NCI-H2196 treated with DMSO at 0.1 percent for 48 hours (cell line): Measurements from ENCODE around the gene PLD1.

Experiments
- DNase-seq: peaks from one replicate; lab custom pipeline; 2025; ENCODE audit not compliant: unreplicated experiment; lab: John Stamatoyannopoulos, UW

The PLD1 gene

DNA sequence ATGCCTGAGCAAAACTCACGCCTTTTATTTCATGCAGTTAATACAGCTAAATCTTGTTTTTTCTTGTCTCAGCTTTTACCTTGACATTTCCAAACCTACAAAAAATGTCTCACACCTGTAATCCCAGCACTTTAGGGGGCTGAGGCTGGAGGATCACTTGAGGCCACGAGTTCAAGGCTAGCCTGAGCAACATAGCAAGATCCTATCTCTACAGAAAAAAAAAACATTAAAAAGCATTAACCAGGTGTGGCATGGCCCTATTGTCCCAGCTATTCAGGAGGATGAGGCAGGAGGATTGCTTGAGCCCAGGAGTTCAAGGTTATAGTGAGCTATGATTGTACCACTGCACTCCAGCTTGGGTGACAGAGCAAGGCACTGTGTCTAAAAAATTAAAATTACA is 29.0 kb upstream of the PLD1 start:
- no peak for DNase-seq

DNA sequence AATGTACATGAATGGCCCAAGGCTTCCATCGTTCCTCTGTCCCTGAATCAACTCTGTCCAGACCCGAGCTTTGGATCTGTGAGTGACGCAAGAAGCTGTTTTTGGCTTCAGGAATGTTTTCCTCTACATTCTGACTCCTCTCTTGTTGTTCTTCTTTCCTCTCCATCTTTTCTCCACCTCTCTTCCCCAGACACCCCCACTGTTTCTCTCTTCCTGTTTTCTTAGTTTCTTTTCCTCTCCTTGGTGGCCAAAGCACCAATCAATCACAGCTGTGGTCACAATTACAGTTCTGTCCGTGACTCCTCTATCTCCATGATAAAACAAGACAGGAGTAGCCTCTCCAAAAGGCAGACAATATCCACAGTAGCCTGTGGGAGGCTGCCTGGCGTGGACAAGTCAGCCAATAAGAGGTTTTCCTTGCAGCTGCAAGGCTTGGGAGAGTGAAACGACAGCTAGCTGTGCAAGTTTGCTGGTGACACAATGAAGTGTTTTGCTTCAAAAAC is 28.0 kb upstream of the PLD1 start:
- DNase-seq, result no peak

DNA sequence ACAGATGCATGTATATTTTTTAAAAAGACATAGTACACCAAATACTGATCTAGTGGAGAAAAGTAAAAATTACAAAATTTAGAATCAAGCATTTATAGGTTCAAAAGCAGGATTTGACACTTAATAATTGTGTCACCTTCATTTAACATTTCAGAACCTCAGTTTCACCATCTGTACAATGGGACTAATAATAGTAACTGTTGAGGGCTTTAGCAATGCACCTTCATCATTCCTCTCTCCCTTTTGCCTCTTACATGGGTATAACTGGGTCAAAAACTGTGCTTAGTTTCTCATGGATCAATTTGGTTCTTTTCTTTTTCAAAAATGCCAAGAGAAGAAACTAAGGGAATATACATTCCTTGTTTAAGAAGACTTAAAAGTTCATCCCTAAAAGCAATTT is 27.4 kb upstream of the PLD1 start:
- no peak for DNase-seq

DNA sequence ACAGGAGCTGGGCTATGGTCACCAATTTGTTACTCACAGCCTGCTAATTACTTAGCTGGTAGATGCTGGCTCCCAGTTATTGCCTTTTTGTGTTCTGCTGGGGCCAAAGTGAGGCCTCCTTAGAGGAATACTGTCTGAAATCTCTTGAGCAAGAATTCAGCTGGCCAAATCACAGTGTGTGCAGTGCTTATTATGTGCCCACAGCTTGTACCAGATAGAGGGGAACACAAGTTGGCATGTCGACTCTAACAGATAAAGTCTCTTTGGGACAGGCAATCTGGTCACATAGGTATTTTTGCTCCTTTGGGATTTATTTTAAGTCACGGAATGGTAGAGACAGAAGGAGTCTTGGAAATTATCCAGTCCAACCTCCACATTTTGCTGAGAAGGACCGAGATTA is 26.6 kb upstream of the PLD1 start:
- no peak for DNase-seq

DNA sequence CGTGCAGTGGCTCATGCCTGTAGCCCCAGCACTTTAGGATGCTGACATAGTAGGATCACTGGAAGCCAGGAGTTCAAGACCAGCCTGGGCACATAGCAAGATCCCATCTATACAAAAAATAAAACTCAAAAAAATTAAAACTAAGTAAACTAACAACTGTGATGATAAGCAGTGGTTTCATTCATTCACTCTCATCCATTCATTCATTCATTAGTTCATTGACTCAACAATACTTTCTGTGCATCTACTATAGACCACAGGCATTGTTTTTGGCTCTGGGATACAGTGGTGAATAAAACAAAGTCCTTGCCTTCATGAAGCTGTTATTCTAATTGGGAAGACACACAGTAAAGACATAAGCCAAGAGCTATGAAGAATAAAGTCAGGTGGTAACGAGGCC is 25.3 kb upstream of the PLD1 start:
- DNase-seq, result no peak

DNA sequence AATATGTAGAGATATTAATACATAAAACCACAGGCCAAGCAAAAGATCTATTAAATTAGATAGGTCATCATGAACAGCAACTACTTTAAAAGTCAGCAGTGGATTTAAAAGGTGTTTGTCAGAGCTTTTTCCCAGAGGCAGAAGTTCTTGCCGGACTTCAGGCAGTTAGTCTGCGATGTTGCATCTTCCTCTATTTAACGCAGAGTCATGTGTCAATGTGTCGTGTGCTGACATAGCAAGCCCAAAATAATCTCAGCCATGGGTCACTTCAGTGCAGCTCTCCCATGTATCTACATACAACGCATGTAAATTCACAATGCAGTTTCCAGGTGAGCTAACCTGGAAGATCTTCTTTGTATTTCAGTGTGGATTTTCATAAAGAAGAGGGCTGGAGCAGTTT is 24.8 kb upstream of the PLD1 start:
- no peak for DNase-seq

DNA sequence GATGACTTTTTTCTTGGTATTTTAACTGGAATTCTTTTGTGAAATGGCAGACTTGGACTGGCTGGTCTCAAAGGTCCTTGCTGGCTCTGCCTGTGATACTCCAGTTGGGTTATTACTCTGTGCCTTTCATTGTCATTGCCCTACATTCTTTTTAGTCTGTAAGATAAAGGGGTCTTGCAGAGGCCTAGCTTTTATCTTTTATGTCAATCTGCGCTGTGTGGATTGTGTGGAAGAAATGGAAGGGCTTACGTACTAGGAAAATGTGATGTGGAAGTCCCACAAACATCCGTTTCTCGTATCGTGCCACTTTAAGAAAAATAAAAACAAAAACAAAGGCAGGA is 24.1 kb upstream of the PLD1 start:
- DNase-seq, result no peak

DNA sequence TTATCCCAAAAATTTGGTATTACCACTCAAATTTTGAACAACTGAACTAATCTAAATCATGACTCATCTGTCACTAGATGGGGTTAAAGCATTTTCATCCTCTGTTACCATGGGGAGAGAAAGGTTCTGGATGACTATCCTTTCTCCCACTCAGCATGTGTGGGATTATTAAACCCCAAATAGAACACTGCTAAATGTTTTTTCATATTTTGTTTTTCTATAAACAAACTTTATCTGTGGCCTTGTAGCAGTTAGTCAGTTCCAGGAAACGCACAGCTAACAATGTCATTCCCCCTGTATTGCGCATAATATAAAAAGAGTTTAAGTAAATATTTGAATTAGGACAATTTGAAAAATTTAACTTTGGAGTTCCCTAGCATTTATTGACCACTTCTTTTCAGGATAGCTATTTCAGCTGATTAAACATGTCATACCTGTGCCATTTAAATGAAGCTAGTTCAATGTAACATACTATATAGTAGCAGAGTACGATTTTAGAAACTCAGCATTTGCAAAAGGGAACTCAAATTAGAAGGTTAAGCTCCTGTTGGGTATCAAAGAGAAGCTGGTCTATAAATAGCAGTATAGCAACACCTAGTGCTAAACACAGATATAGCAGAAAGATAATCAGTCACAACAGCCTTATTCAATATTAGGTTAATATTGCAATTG is 23.6 kb upstream of the PLD1 start:
- peak; percentile 61 for DNase-seq

DNA sequence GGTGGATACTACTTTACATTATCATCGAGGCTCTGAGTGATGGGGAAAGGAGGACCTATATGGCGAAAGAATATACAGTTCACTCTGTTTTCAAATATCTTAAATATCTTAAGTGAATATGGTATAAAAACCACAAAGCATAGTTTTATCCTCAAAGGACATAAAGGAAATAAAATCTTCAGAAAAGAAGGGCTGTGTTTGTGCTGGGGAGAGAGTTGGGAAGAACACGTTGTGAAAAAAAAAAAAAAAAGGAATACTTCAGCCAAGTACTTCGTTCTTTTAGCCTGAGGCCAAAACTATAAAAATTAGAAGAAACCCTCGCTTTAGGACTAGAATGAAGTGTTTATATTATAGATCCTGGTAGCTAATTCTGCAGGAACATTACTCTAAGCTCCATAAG is 22.7 kb upstream of the PLD1 start:
- DNase-seq, result no peak

DNA sequence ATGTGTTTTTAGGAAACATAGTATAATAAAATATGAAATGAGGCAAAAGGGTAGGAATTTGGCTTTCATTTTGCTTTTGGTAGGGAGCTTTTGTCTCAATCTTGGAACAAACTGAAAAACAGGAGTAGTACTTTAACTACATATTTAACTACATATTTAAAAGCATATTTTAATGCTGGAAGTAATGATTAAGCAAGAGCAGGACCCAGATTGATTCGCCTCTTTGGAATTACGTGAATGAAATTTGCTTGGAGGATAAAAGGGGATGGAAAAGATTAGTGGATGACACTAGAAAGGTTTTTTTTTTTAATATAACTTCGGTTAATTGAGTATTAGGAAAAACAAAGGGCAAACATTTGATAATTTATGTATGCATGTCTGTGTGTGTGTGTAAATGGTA is 21.7 kb upstream of the PLD1 start:
- DNase-seq, result no peak

DNA sequence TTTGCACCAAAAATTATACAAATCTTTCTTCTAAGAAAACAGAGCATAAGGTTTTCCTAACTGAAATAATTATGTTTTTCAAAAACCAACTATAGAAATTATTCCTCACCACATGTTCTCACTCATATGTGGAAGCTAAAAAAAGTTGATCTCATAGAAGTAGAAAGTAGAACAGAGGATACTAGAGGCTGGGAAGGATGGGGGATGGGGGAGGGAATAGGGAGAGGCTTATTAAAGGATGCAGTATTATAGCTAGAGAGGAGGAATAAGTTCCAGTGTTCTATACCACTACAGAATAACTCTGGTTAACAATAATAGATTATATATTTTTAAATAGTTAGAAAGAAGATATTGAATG is 20.2 kb upstream of the PLD1 start:
- DNase-seq, result no peak

DNA sequence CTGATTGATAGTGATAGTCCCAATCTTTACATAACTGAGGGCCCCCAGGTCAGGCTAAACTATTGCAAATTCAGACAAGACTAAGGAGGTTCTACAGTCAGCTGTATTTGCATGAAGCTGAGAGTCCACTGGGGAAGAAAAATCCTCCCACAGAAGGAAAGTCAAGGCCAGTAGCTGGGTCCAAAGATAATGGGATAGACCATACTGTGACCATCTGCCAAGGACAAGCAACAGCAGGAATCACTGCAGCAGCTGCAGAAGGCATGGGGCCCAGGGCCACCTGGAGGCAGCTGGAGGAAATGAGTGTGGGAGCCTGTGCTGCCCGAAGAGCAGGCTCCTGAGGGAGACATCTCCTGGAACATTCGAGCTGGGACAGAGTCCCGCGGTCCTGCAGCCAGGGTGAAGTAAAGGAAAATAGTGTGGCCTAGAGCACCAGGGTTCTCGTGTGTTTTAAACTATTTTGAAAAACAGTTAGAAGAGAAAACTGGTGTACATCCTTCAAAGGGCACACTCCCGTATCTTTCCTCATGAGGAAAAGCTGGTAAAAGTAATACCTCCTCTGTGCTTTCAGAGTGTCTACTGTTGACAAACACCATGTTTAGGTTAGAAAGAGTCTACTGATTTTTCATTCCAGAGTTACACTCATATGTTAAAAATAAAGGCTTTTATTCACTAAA is 19.7 kb upstream of the PLD1 start:
- peak; percentile 33 for DNase-seq

DNA sequence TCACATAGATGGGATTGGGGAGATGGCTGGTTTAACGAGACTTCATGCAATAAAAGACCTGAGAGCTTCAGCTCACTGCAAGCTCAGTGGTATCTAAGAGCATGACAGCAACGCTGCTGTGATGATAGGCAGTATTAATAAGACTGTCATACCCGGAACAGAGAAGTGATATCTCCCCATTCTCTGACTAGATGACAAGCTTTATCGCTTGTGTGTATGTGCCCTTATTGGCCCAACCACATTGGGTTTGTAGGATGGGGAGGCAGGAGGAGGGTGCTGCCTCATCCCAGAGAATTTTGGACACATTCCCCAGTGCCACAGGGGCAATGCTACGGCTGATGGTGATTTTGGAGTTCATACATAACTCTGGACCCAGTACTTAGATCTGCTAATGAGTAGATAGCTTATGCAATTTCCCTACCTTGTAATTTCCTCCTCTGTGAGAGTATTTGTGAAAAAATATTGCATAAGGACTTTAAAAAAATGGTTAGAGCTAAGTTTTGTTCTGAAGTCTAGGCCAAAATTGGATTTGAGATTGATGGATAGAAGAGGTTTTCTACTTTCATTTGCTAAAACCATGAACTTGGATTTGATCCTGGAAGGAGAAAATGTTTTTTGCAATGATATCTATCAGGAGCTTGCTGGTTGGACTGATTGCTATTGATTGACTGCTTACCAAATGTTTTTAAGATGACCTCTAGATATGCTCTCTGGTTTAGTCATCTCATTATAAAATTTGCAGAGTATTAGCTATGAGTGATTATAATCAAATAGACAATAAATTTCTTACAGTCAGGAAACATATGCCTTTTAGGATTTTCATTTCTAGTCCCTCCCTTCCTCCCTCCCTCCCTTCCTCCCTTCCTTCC is 18.9 kb upstream of the PLD1 start:
- DNase-seq, result no peak

DNA sequence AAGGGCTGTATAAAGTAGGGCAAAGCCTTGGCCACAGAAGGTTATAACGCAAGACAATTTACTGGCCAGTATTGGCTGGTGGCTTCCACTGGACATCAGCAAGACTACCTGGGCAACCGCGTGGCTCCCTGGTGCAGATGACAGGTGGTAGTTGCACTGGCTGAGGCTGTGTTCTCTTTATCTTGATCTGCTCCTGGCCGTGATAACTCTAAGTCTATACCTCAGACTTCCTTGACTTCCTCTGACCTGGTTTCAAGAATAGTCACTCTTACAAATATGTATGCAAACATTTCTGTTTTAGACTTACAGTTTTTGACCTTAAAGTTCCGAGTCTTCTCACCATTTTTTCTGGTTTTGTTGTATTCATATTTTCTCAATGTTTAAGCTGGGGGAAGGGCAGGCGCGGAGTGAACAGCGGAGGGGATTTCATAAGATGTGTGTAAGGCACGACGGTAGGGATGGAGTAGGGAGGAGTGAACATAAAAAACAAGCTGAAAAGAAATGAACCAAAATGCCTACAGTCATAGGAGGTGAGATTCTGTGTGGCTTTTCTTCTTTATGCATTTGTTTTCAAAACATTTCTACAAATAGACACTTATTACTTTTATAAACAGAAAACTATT is 17.7 kb upstream of the PLD1 start:
- DNase-seq, result no peak

DNA sequence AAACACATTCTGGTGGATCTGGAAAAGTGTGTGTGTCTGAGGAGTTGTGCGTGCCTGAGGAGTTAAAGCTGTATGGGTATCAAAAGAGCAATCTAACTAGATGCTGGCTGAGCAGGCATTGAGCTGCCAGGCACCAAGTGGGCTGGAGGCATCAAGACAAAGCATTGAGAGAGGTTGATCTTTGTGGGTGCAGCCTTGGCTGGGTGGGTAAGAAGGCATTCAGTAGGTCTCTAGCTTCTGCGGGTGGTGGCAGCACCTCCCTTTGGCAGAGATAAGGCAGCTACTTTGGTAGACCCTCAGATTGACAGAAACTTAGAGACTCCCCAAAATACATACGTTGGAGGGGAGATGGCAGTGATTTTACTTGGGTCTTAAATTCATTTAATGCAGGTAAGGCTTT is 17.1 kb upstream of the PLD1 start:
- no peak for DNase-seq

DNA sequence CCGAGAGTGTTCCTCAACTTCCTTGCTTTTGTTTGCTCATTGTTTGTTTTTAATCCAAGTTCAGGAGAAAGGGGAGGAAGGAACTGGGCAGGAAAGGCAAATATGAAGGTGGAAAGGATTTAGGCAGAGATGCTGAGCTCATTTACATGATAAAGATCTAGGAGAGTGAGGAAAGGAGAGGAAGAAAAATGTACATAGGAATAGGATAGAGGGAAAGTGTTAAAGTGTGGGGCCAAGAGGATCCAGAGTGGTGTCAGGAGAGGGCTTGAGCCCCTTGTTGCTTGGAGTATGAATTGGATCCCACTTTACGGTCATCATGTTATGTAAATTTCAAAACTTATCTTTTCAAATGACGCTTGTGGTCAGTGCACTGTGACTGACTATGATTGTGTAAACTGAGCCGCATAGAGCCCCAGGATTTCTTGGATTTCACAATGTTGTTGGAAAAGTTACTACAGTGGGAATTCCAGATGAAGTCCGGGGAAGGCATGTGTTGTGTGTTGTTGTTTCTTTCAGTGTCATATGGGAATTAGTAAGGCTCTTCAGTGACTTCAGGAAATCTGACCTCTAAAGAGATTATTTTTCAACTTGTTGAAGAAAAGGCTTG is 15.0 kb upstream of the PLD1 start:
- DNase-seq, result no peak

DNA sequence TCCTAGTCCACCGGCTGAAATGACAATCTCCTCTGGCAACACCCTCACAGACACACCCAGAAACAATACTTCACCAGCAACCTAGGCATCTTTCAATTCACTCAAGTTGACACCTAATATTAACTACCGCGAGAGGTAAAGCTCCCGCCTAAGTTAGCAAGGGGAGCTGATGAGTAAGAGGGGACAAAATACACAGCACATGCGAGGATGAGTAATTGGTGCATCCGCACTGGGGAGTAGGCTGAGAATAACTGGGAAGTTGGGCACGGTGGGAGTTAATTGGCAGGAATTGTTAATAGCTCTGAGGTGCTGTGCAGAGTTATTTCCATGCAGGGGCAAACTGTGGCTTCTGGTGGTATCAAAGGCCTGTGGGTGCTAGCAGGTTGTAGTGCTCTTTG is 14.5 kb upstream of the PLD1 start:
- no peak for DNase-seq

DNA sequence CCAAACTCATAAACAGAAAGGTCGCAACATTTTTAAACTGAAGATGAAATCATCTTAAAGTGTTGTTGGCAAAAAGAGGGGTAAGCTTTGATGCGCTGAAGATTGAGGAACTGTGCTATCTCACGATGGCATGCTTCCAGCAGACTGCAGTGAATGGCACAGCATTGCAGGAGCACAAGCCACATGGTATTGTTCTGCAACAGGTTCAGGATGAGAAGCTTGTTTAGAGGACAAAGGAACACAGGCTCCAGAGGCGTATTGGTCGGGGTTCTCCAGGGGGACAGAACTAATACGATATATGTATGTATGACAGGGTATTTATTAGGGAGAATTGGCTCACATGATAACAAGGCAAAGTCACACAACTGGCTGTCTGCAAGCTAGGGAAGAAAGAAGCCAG is 13.8 kb upstream of the PLD1 start:
- no peak for DNase-seq

DNA sequence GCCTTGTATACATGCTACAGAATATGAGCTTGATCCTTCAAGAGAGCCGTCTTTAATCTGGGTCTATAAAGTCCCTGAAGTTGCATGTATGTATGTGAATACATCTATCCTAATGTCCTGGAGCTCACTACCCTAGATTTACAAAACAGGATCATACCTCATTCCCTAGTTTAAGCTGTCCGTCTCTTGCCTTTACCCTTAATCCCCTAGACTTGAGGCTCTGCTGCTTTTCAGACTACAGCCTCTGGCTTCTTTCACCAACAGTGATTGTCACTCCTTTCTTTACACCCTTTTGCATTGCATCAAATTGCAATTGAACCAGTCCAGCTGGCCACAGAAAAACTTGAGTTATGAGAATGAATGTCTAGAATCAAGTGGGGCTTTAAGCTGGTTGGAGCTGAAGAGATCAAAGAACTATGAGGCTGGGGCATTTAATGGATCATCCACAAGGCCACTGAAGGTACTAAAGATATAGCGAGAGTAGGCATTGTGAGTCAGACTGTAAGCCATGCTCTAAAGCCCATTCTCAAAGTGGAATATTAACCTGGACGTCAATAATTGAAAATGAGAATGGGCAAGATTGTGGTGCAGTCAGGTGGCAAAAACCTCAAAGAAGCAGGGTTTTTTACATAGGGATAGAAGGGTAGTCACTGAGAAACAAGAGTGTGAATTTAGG is 12.3 kb upstream of the PLD1 start:
- DNase-seq, result no peak

DNA sequence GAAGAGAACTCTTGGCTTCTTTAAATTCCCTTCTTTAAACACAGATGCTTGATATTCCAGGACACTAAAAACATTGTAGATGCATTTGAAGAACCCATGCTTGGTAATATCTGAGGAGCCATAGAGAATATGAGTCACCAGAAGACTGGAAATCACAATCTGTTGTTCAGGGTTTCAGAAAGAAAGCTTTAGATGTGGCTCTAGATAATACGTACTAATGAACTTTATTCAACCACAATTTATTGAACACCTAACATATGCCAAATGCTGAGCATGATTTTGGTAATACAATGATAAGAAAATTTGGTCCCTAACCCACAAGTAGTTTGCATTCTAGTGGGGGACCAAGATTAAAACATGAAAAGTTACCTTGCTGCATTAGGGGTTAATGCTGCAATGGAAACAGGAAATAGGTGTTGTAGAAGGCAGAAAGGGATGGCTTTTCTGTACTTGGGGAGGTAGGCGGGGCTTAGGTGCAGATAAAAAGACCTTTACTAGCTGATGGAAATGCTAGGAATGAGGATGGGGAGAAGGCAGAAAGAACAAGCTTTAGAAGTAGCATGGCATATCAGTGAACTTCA is 11.6 kb upstream of the PLD1 start:
- DNase-seq, result no peak
